Neural progenitor cell (in vitro differentiated cells): ENCODE data around the gene DHX35. TPM values are rescaled to one million over a fixed set of nuclear protein-coding genes. Genes with fewer than 3 reads are reported as not detected.
A peak's percentile ranks its signal among the peaks of the same experiment; 100 is the strongest.

Experiments
- DNase-seq: peaks from one replicate; pipeline ENCODE4 v3.0.0-alpha.2; 2016; ENCODE audit warnings: low spot score
- H2AFZ ChIP-seq: fragments of 200-600 bp; sonication (generic); replicated peaks from 2 replicates; pipeline ENCODE4 v1.6.1; 2016; ENCODE audit warnings: antibody characterized with exemption
- H3F3A ChIP-seq: fragments of 200-600 bp; sonication (generic); 2 replicates; pipeline ENCODE4 v1.6.1; 2016; ENCODE audit warnings: antibody characterized with exemption, low read depth
- H3K27ac ChIP-seq: fragments of 200-600 bp; sonication (generic); 2 replicates; pipeline ENCODE4 v1.5.1; 2016; ENCODE audit warnings: mild to moderate bottlenecking
- H3K27me3 ChIP-seq: fragments of 200-600 bp; sonication (generic); 2 replicates; pipeline ENCODE4 v1.6.1; 2016; ENCODE audit warnings: mild to moderate bottlenecking, moderate library complexity
- H3K36me3 ChIP-seq: fragments of 200-600 bp; sonication (generic); 2 replicates; pipeline ENCODE4 v1.5.1; 2016
- H3K4me1 ChIP-seq: fragments of 200-600 bp; sonication (generic); 2 replicates; pipeline ENCODE4 v1.6.1; 2016; ENCODE audit warnings: mixed run types
- H3K4me2 ChIP-seq: fragments of 200-600 bp; sonication (generic); 2 replicates; pipeline ENCODE4 v1.6.1; 2016
- H3K4me3 ChIP-seq: fragments of 200-600 bp; sonication (generic); 2 replicates; pipeline ENCODE4 v1.5.1; 2016
- H3K79me2 ChIP-seq: fragments of 200-600 bp; sonication (generic); 2 replicates; pipeline ENCODE4 v1.6.1; 2016; ENCODE audit warnings: low read depth
- H3K9ac ChIP-seq: fragments of 200-600 bp; sonication (generic); 2 replicates; pipeline ENCODE4 v1.6.1; 2016
- H3K9me3 ChIP-seq: fragments of 200-600 bp; sonication (generic); 2 replicates; pipeline ENCODE4 v1.5.1; 2016; ENCODE audit warnings: low read depth
- H4K20me1 ChIP-seq: fragments of 200-600 bp; sonication (generic); 2 replicates; pipeline ENCODE4 v1.6.1; 2016; ENCODE audit warnings: low read depth
- H3K27ac Mint-ChIP-seq: 3 replicates; pipeline ENCODE4 v1.8.0; 2021; ENCODE audit warnings: mixed read lengths
- H3K27me3 Mint-ChIP-seq: 2 replicates; pipeline ENCODE4 v1.8.0; 2022; ENCODE audit warnings: low read depth, mild to moderate bottlenecking, inconsistent platforms, moderate library complexity, mixed read lengths; ENCODE audit not compliant: insufficient read depth
- H3K36me3 Mint-ChIP-seq: 3 replicates; pipeline ENCODE4 v1.8.0; 2021; ENCODE audit warnings: mixed read lengths
- H3K4me1 Mint-ChIP-seq: 3 replicates; pipeline ENCODE4 v1.8.0; 2021; ENCODE audit warnings: mixed read lengths
- H3K4me3 Mint-ChIP-seq: 3 replicates; pipeline ENCODE4 v1.8.0; 2021; ENCODE audit warnings: mild to moderate bottlenecking, moderate library complexity, mixed read lengths
- H3K9me3 Mint-ChIP-seq: 3 replicates; pipeline ENCODE4 v1.8.0; 2020; ENCODE audit warnings: mixed read lengths
- CTCF ChIP-seq: fragments of 200-600 bp; sonication (generic); IDR thresholded peaks from 2 replicates; pipeline ENCODE4 v1.5.1; 2017; ENCODE audit warnings: antibody characterized with exemption, mild to moderate bottlenecking
- EZH2 ChIP-seq: fragments of 200-600 bp; sonication (generic); IDR thresholded peaks from 2 replicates; pipeline ENCODE4 v1.6.1; 2017; ENCODE audit warnings: antibody characterized with exemption, mild to moderate bottlenecking, moderate library complexity
- EZH2phosphoT487 ChIP-seq: fragments of 200-600 bp; sonication (generic); IDR thresholded peaks from 2 replicates; pipeline ENCODE4 v1.6.1; 2017; ENCODE audit warnings: antibody characterized with exemption
- total RNA-seq: library from RNA; depleted of rRNA; stranded (reverse); fragments of >200 nt; gene quantifications from 2 replicates; pipeline ENCODE4 v1.2.3, GENCODE V29; 2015; ENCODE audit warnings: low replicate concordance

DHX35 gene
- total RNA-seq, 1 donor from 2014 or later: 22.5 TPM

- H3K27ac Mint-ChIP-seq: no peak overlapping the region
- Histone ChIP-seq H3K27me3 (no peaks in the 10 kb centered on the region), H3K4me1 (peaks cover 31% of the 10 kb centered on the region), H3K36me3 (peaks cover 9% of the 10 kb centered on the region), H4K20me1 (peaks cover 96% of the 10 kb centered on the region), H3K4me2 (no peak overlapping the region), H3K27ac (peak overlapping the region; percentile 3), H3K4me3 (no peak overlapping the region), H3K9ac (no peak overlapping the region), H3F3A (peaks cover 4% of the 10 kb centered on the region), H2AFZ (no peak overlapping the region), H3K9me3 (no peaks in the 10 kb centered on the region), H3K79me2 (peaks cover 99% of the 10 kb centered on the region)
- peaks cover 25% of the 10 kb centered on the region for H3K4me1 Mint-ChIP-seq
- TF ChIP-seq EZH2 (no peak), CTCF (no peak), EZH2phosphoT487 (no peak)
- H3K4me3 Mint-ChIP-seq: no peak overlapping the region
- DNase-seq: no peak
- peaks cover 33% of the 10 kb centered on the region for H3K36me3 Mint-ChIP-seq
- no peaks in the 10 kb centered on the region for H3K9me3 Mint-ChIP-seq
- peaks cover 2% of the 10 kb centered on the region for H3K27me3 Mint-ChIP-seq
These were observed 24.1 kb upstream of the DHX35 start for GRCh38 chr20:38937978-38938473.

- peaks cover 96% of the 10 kb centered on the region for H3K79me2 ChIP-seq
- H3K36me3 ChIP-seq: peaks cover 9% of the 10 kb centered on the region
These were observed 22.5 kb upstream of the DHX35 start for GRCh38 chr20:38939686-38940085.

DNA sequence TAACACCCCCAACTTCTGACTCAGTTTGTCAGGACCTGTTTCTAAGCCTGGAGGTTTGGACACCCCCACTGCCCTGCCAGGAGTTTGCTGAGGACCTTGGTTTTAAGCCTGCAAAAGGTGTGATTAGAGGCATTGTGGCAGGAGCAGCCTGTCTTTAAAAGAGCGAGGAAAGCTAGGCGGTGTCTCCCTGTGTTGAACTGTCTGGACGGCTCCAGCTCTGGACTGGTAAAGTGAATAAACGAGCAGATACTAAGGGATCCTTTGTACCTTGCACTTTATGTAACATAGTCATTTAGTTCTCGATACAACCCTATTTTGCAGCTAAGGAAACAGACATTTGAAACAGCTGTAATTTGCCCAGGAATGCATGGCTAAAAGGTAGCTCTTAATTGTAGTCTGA is 21.5 kb upstream of the DHX35 start:
- no peaks in the 10 kb centered on the region for H3K9me3 ChIP-seq
- H3K79me2 ChIP-seq: peaks cover 95% of the 10 kb centered on the region
- H3K27ac Mint-ChIP-seq: no peak overlapping the region
- peaks cover 31% of the 10 kb centered on the region for H3K4me1 ChIP-seq
- peaks cover 2% of the 10 kb centered on the region for H3K27me3 Mint-ChIP-seq
- no peak overlapping the region for H3K4me3 Mint-ChIP-seq
- no peak overlapping the region for H3K4me3 ChIP-seq
- H3K36me3 ChIP-seq: peaks cover 9% of the 10 kb centered on the region
- no peaks in the 10 kb centered on the region for H3K27me3 ChIP-seq
- H3K4me2 ChIP-seq: no peak overlapping the region
- peak overlapping the region; percentile 29 for H3K27ac ChIP-seq
- H2AFZ ChIP-seq: no peak overlapping the region
- DNase-seq: no peak
- H4K20me1 ChIP-seq: peaks cover 87% of the 10 kb centered on the region
- H3K9me3 Mint-ChIP-seq: no peaks in the 10 kb centered on the region
- H3K4me1 Mint-ChIP-seq: peaks cover 25% of the 10 kb centered on the region
- TF ChIP-seq CTCF (no peak), EZH2phosphoT487 (no peak), EZH2 (no peak)
- H3F3A ChIP-seq: peaks cover 4% of the 10 kb centered on the region
- H3K9ac ChIP-seq: no peak overlapping the region
- H3K36me3 Mint-ChIP-seq: peaks cover 41% of the 10 kb centered on the region

More at GRCh38 chr20:38939686-38940085, 22.5 kb upstream of the DHX35 start:
- Histone ChIP-seq H3F3A (peaks cover 4% of the 10 kb centered on the region), H3K4me1 (peaks cover 31% of the 10 kb centered on the region), H3K9ac (no peak overlapping the region), H3K9me3 (no peaks in the 10 kb centered on the region), H3K4me3 (no peak overlapping the region), H3K27ac (no peak overlapping the region), H4K20me1 (peaks cover 93% of the 10 kb centered on the region), H2AFZ (no peak overlapping the region), H3K4me2 (peak overlapping the region; percentile 21), H3K27me3 (no peaks in the 10 kb centered on the region)
- peaks cover 2% of the 10 kb centered on the region for H3K27me3 Mint-ChIP-seq
- no peak overlapping the region for H3K27ac Mint-ChIP-seq
- peaks cover 25% of the 10 kb centered on the region for H3K4me1 Mint-ChIP-seq
- H3K9me3 Mint-ChIP-seq: no peaks in the 10 kb centered on the region
- no peak for DNase-seq
- TF ChIP-seq EZH2phosphoT487: no peak
- TF ChIP-seq CTCF: no peak
- no peak for TF ChIP-seq EZH2
- no peak overlapping the region for H3K4me3 Mint-ChIP-seq
- peaks cover 36% of the 10 kb centered on the region for H3K36me3 Mint-ChIP-seq
